ENCODE data around the gene DUOXA1. TPM values are rescaled to one million over a fixed set of nuclear protein-coding genes. Genes with fewer than 3 reads are reported as not detected.

Gene DUOXA1
- total and polyA plus RNA-seq, 9 of the 15 experiments (the other 6 are each of a cell fraction or from before 2014, with no cell fraction given), result 0.17 to 0.74 (median 0.24) TPM; not detected in 6

- Histone ChIP-seq H3K27ac (ENCODE audit: extremely low read depth, low read depth, low read length) (no peak overlapping the region), H3K27me3 (ENCODE audit: control insufficient read depth in 2 of 2, insufficient read depth in 2 of 2, low read length in 2 of 2) (no peaks in the 10 kb centered on the region), H2AFZ (ENCODE audit: low read depth, low read length) (no peak overlapping the region), H3K4me3 (no peak overlapping the region), H3K4me1 (replicated peaks in 1 of 2; ENCODE audit: control insufficient read depth in 2 of 2, insufficient read depth in 2 of 2, low read length in 2 of 2) (peaks cover 0 to 11% of the 10 kb centered on the region in 2 experiments; a peak in 1 of 5 replicates), H3K4me2 (ENCODE audit: insufficient read depth, low read length) (no peak overlapping the region), H3K9me1 (ENCODE audit: control insufficient read depth, insufficient read depth, low read length) (no peaks in the 10 kb centered on the region), H4K20me1 (replicated peaks; ENCODE audit: control insufficient read depth, insufficient read depth, low read length) (no peaks in the 10 kb centered on the region; the same call in 1 of the 2 replicates), H3K9ac (ENCODE audit: insufficient read depth in 1 of 2, low read depth in 2 of 2, low read length in 2 of 2) (no peak overlapping the region), H3K9me3 (replicated peaks; ENCODE audit: control insufficient read depth, insufficient read depth, low read depth, low read length) (no peaks in the 10 kb centered on the region), H3K36me3 (ENCODE audit: control insufficient read depth, insufficient read depth, low read length) (no peaks in the 10 kb centered on the region), H3K79me2 (ENCODE audit: control insufficient read depth, insufficient read depth, low read length) (no peaks in the 10 kb centered on the region)
- FAIRE-seq, result no peak
- BruUV-seq (replicated peaks), result no TSS peak
- ChIA-PET POLR2A (interaction anchor here (0.6 to 1.6 kb wide), 3 partner anchors 9 to 35 kb away, joined by 3 to 5 read pairs (median 4); no protein-coding TSS in a partner anchor), CTCF (ENCODE audit: low intra/inter-chr PET ratio) (no interaction called here)
- intact Hi-C loops (cut with micrococcal nuclease), result no loop called here
- ATAC-seq, result no peak
- in situ Hi-C loops (cut with MboI), result loop anchor here (25.0 kb wide), 1 partner anchor 435 kb away; no protein-coding TSS in a partner anchor
- WGBS (ENCODE audit: insufficient coverage, low coverage, missing lambda C conversion rate), result 52% methylated on average over 3 of the region's 3 CpGs
- no peak for DNase-seq (ENCODE audit: extremely low read depth in 1 of 4, low spot score in 3 of 4)
- no peak for TF ChIP-seq PHF8 (IDR thresholded peaks at IDR 0.05; ENCODE audit: borderline replicate concordance, low read length)
- no peak for TF ChIP-seq ZNF23 (CRISPR knock-in tag; IDR thresholded peaks at IDR 0.05)
- no peak for TF ChIP-seq POLR3A (IDR thresholded peaks at IDR 0.05; ENCODE audit: borderline replicate concordance, extremely low read depth, insufficient read depth, insufficient read length)
- no peak for TF ChIP-seq HES1 (IDR thresholded peaks at IDR 0.05; ENCODE audit: low read depth)
- no peak for TF ChIP-seq PURB (CRISPR knock-in tag; IDR thresholded peaks at IDR 0.05; ENCODE audit: low read depth)
- no peak for TF ChIP-seq AFF1 (IDR thresholded peaks at IDR 0.05; ENCODE audit: low read depth in 1 of 2, partially characterized antibody in 2 of 2)
- no peak for TF ChIP-seq HDAC2 (IDR thresholded peaks at IDR 0.05)
These were observed 47.6 kb upstream of the DUOXA1 start for GRCh38 chr15:45177285-45177684.
